Measurements from ENCODE around the gene ZMAT5.

Gene ZMAT5

GRCh38 chr22:29750029-29750428, 16.8 kb downstream of the ZMAT5 start:
- no peak overlapping the region for H3K27ac ChIP-seq (ENCODE audit: low read depth, low read length)
- H3K4me2 ChIP-seq (ENCODE audit: low read length) = no peak overlapping the region
- no peak for DNase-seq
- H3K79me2 ChIP-seq (ENCODE audit: control insufficient read depth, insufficient read depth, low read length) = no peaks in the 10 kb centered on the region
- no peaks in the 10 kb centered on the region for H3K27me3 ChIP-seq (ENCODE audit: insufficient read depth, low read length, poor library complexity)
- H3K56ac ChIP-seq (ENCODE audit: low read length) = no peak overlapping the region
- no peak overlapping the region for H3K9ac ChIP-seq (ENCODE audit: low read length)
- H3K79me1 ChIP-seq (ENCODE audit: low read length) = no peaks in the 10 kb centered on the region
- H3K36me3 ChIP-seq (ENCODE audit: control insufficient read depth, insufficient read depth, low read length) = no peaks in the 10 kb centered on the region
- no peak overlapping the region for H3K4me3 ChIP-seq (ENCODE audit: low read length)
- H3K23ac ChIP-seq (ENCODE audit: low read length) = no peak overlapping the region
- no peak overlapping the region for H3K18ac ChIP-seq (ENCODE audit: low read length)
- no peak overlapping the region for H2BK15ac ChIP-seq (replicated peaks; ENCODE audit: low read depth)
- no peak overlapping the region for H2BK5ac ChIP-seq (ENCODE audit: low read length)
- no peak overlapping the region for H4K5ac ChIP-seq (ENCODE audit: low read length)
- H2AK5ac ChIP-seq (ENCODE audit: low read length) = no peak overlapping the region
- H3K4me1 ChIP-seq (ENCODE audit: control insufficient read depth, low read depth, low read length) = no peaks in the 10 kb centered on the region
- H4K8ac ChIP-seq (ENCODE audit: low read depth, low read length) = no peak overlapping the region
- no peak overlapping the region for H2BK120ac ChIP-seq (ENCODE audit: low read depth, low read length)
- H3K4ac ChIP-seq (ENCODE audit: low read depth, low read length) = no peak overlapping the region
- no CpG with 5 or more reads among the region's 3 CpGs for WGBS (ENCODE audit: extremely low coverage, insufficient coverage, low lambda C conversion rate)

GRCh38 chr22:29748248-29748893, 18.4 kb downstream of the ZMAT5 start:
- no CpG with 5 or more reads among the region's 9 CpGs for WGBS (ENCODE audit: extremely low coverage, insufficient coverage, low lambda C conversion rate)
- H4K5ac ChIP-seq (ENCODE audit: low read length) = no peak overlapping the region
- H4K8ac ChIP-seq (ENCODE audit: low read depth, low read length) = no peak overlapping the region
- no peak overlapping the region for H2BK15ac ChIP-seq (replicated peaks; ENCODE audit: low read depth)
- H3K4ac ChIP-seq (ENCODE audit: low read depth, low read length) = no peak overlapping the region
- H3K27ac ChIP-seq (ENCODE audit: low read depth, low read length) = no peak overlapping the region
- no peaks in the 10 kb centered on the region for H3K79me1 ChIP-seq (ENCODE audit: low read length)
- H3K4me1 ChIP-seq (ENCODE audit: control insufficient read depth, low read depth, low read length) = no peaks in the 10 kb centered on the region
- no peak overlapping the region for H3K4me2 ChIP-seq (ENCODE audit: low read length)
- H3K27me3 ChIP-seq (ENCODE audit: insufficient read depth, low read length, poor library complexity) = no peaks in the 10 kb centered on the region
- no peaks in the 10 kb centered on the region for H3K79me2 ChIP-seq (ENCODE audit: control insufficient read depth, insufficient read depth, low read length)
- no peak overlapping the region for H3K23ac ChIP-seq (ENCODE audit: low read length)
- H2BK5ac ChIP-seq (ENCODE audit: low read length) = no peak overlapping the region
- no peaks in the 10 kb centered on the region for H3K36me3 ChIP-seq (ENCODE audit: control insufficient read depth, insufficient read depth, low read length)
- no peak overlapping the region for H3K4me3 ChIP-seq (ENCODE audit: low read length)
- H3K56ac ChIP-seq (ENCODE audit: low read length) = no peak overlapping the region
- no peak overlapping the region for H2BK120ac ChIP-seq (ENCODE audit: low read depth, low read length)
- DNase-seq = no peak
- no peak overlapping the region for H2AK5ac ChIP-seq (ENCODE audit: low read length)
- H3K9ac ChIP-seq (ENCODE audit: low read length) = no peak overlapping the region
- no peak overlapping the region for H3K18ac ChIP-seq (ENCODE audit: low read length)

GRCh38 chr22:29747832-29748231, 19.0 kb downstream of the ZMAT5 start:
- Histone ChIP-seq H3K79me2 (ENCODE audit: control insufficient read depth, insufficient read depth, low read length) (no peaks in the 10 kb centered on the region), H3K4me3 (ENCODE audit: low read length) (no peak overlapping the region), H3K18ac (ENCODE audit: low read length) (no peak overlapping the region), H3K23ac (ENCODE audit: low read length) (no peak overlapping the region), H2BK120ac (ENCODE audit: low read depth, low read length) (no peak overlapping the region), H3K4me1 (ENCODE audit: control insufficient read depth, low read depth, low read length) (no peaks in the 10 kb centered on the region), H4K5ac (ENCODE audit: low read length) (no peak overlapping the region), H3K4ac (ENCODE audit: low read depth, low read length) (no peak overlapping the region), H3K9ac (ENCODE audit: low read length) (no peak overlapping the region), H3K79me1 (ENCODE audit: low read length) (no peaks in the 10 kb centered on the region), H2BK15ac (replicated peaks; ENCODE audit: low read depth) (no peak overlapping the region), H3K36me3 (ENCODE audit: control insufficient read depth, insufficient read depth, low read length) (no peaks in the 10 kb centered on the region), H3K4me2 (ENCODE audit: low read length) (no peak overlapping the region), H2BK5ac (ENCODE audit: low read length) (no peak overlapping the region), H3K27ac (ENCODE audit: low read depth, low read length) (no peak overlapping the region), H3K27me3 (ENCODE audit: insufficient read depth, low read length, poor library complexity) (no peaks in the 10 kb centered on the region), H2AK5ac (ENCODE audit: low read length) (no peak overlapping the region), H3K56ac (ENCODE audit: low read length) (no peak overlapping the region), H4K8ac (ENCODE audit: low read depth, low read length) (no peak overlapping the region)
- WGBS (ENCODE audit: extremely low coverage, insufficient coverage, low lambda C conversion rate) = no CpG with 5 or more reads among the region's 7 CpGs
- DNase-seq = no peak

- no peak overlapping the region for H3K9ac ChIP-seq (ENCODE audit: low read length)
- H3K36me3 ChIP-seq (ENCODE audit: control insufficient read depth, insufficient read depth, low read length) = no peaks in the 10 kb centered on the region
- no peak overlapping the region for H4K5ac ChIP-seq (ENCODE audit: low read length)
- WGBS (ENCODE audit: extremely low coverage, insufficient coverage, low lambda C conversion rate) = no CpG with 5 or more reads among the region's 8 CpGs
- no peak for DNase-seq
- H3K18ac ChIP-seq (ENCODE audit: low read length) = no peak overlapping the region
- H3K23ac ChIP-seq (ENCODE audit: low read length) = no peak overlapping the region
- no peak overlapping the region for H3K27ac ChIP-seq (ENCODE audit: low read depth, low read length)
- H3K4me3 ChIP-seq (ENCODE audit: low read length) = no peak overlapping the region
- H3K4me2 ChIP-seq (ENCODE audit: low read length) = no peak overlapping the region
- no peaks in the 10 kb centered on the region for H3K79me2 ChIP-seq (ENCODE audit: control insufficient read depth, insufficient read depth, low read length)
- no peaks in the 10 kb centered on the region for H3K27me3 ChIP-seq (ENCODE audit: insufficient read depth, low read length, poor library complexity)
- H3K4me1 ChIP-seq (ENCODE audit: control insufficient read depth, low read depth, low read length) = no peaks in the 10 kb centered on the region
- no peak overlapping the region for H3K56ac ChIP-seq (ENCODE audit: low read length)
- H3K79me1 ChIP-seq (ENCODE audit: low read length) = no peaks in the 10 kb centered on the region
- H2AK5ac ChIP-seq (ENCODE audit: low read length) = no peak overlapping the region
- H4K8ac ChIP-seq (ENCODE audit: low read depth, low read length) = no peak overlapping the region
- H2BK5ac ChIP-seq (ENCODE audit: low read length) = no peak overlapping the region
- H2BK120ac ChIP-seq (ENCODE audit: low read depth, low read length) = no peak overlapping the region
- no peak overlapping the region for H2BK15ac ChIP-seq (replicated peaks; ENCODE audit: low read depth)
- H3K4ac ChIP-seq (ENCODE audit: low read depth, low read length) = no peak overlapping the region
Observed at GRCh38 chr22:29744902-29745301, 21.9 kb downstream of the ZMAT5 start.

GRCh38 chr22:29742326-29742725, 24.5 kb downstream of the ZMAT5 start:
- no peak overlapping the region for H3K56ac ChIP-seq (ENCODE audit: low read length)
- H3K4ac ChIP-seq (ENCODE audit: low read depth, low read length) = no peak overlapping the region
- no peak overlapping the region for H2AK5ac ChIP-seq (ENCODE audit: low read length)
- no peak overlapping the region for H2BK5ac ChIP-seq (ENCODE audit: low read length)
- no peak overlapping the region for H3K4me3 ChIP-seq (ENCODE audit: low read length)
- H3K9ac ChIP-seq (ENCODE audit: low read length) = no peak overlapping the region
- H3K27me3 ChIP-seq (ENCODE audit: insufficient read depth, low read length, poor library complexity) = no peaks in the 10 kb centered on the region
- no peaks in the 10 kb centered on the region for H3K79me2 ChIP-seq (ENCODE audit: control insufficient read depth, insufficient read depth, low read length)
- H3K36me3 ChIP-seq (ENCODE audit: control insufficient read depth, insufficient read depth, low read length) = no peaks in the 10 kb centered on the region
- H3K79me1 ChIP-seq (ENCODE audit: low read length) = no peaks in the 10 kb centered on the region
- H3K18ac ChIP-seq (ENCODE audit: low read length) = no peak overlapping the region
- H2BK120ac ChIP-seq (ENCODE audit: low read depth, low read length) = no peak overlapping the region
- H2BK15ac ChIP-seq (replicated peaks; ENCODE audit: low read depth) = no peak overlapping the region
- DNase-seq = no peak
- no peak overlapping the region for H3K4me2 ChIP-seq (ENCODE audit: low read length)
- no peak overlapping the region for H4K5ac ChIP-seq (ENCODE audit: low read length)
- no peaks in the 10 kb centered on the region for H3K4me1 ChIP-seq (ENCODE audit: control insufficient read depth, low read depth, low read length)
- no peak overlapping the region for H3K27ac ChIP-seq (ENCODE audit: low read depth, low read length)
- no peak overlapping the region for H4K8ac ChIP-seq (ENCODE audit: low read depth, low read length)
- H3K23ac ChIP-seq (ENCODE audit: low read length) = no peak overlapping the region
- WGBS (ENCODE audit: extremely low coverage, insufficient coverage, low lambda C conversion rate) = no CpG with 5 or more reads among the region's 13 CpGs

- Histone ChIP-seq H2BK120ac (ENCODE audit: low read depth, low read length) (no peak overlapping the region), H3K27me3 (ENCODE audit: insufficient read depth, low read length, poor library complexity) (no peaks in the 10 kb centered on the region), H3K56ac (ENCODE audit: low read length) (no peak overlapping the region), H3K18ac (ENCODE audit: low read length) (no peak overlapping the region), H3K23ac (ENCODE audit: low read length) (no peak overlapping the region), H2AK5ac (ENCODE audit: low read length) (no peak overlapping the region), H4K5ac (ENCODE audit: low read length) (no peak overlapping the region), H3K9ac (ENCODE audit: low read length) (no peak overlapping the region), H2BK15ac (replicated peaks; ENCODE audit: low read depth) (no peak overlapping the region), H3K4me1 (ENCODE audit: control insufficient read depth, low read depth, low read length) (no peaks in the 10 kb centered on the region), H3K27ac (ENCODE audit: low read depth, low read length) (no peak overlapping the region), H3K4me2 (ENCODE audit: low read length) (no peak overlapping the region), H3K79me1 (ENCODE audit: low read length) (no peaks in the 10 kb centered on the region), H3K79me2 (ENCODE audit: control insufficient read depth, insufficient read depth, low read length) (no peaks in the 10 kb centered on the region), H3K4ac (ENCODE audit: low read depth, low read length) (no peak overlapping the region), H3K36me3 (ENCODE audit: control insufficient read depth, insufficient read depth, low read length) (no peaks in the 10 kb centered on the region), H3K4me3 (ENCODE audit: low read length) (no peak overlapping the region), H2BK5ac (ENCODE audit: low read length) (no peak overlapping the region), H4K8ac (ENCODE audit: low read depth, low read length) (no peak overlapping the region)
- WGBS (ENCODE audit: extremely low coverage, insufficient coverage, low lambda C conversion rate) = no CpG with 5 or more reads among the region's 2 CpGs
- no peak for DNase-seq
Observed at GRCh38 chr22:29741926-29742325, 24.9 kb downstream of the ZMAT5 start.
